SK-N-SH (cell line): ENCODE results near the gene CCR3. TPM values are rescaled to one million over a fixed set of nuclear protein-coding genes. Genes with fewer than 3 reads are reported as not detected.

Experiments
- CTCF ChIA-PET: fragments of 300-600, 350-600 bp; formaldehyde crosslinking; extraction: SDS; loops from one replicate; lab custom pipeline; 2021; lab: Yijun Ruan, JAX
- POLR2A ChIA-PET: fragments of 350-600 bp; sonication (Branson Sonifier 250); formaldehyde crosslinking; extraction: SDS; loops from one replicate; lab custom pipeline; 2020; ENCODE audit warnings: antibody characterized with exemption, inconsistent platforms; lab: Yijun Ruan, JAX
- DNase-seq: peaks from one replicate; pipeline ENCODE4 v3.0.0; 2012
- H2AFZ ChIP-seq: fragments of 200-600 bp; sonication (generic); 2 replicates; pipeline ENCODE4 v1.8.1; 2016; ENCODE audit warnings: antibody characterized with exemption, mild to moderate bottlenecking, low read depth
- H3F3A ChIP-seq: fragments of 200-600 bp; sonication (generic); replicated peaks from 2 replicates; pipeline ENCODE3; 2016; ENCODE audit warnings: antibody characterized with exemption, mild to moderate bottlenecking; ENCODE audit not compliant: insufficient read depth
- H3K27ac ChIP-seq, 2 experiments: fragments of 200-500 bp in 1 of 2; fragments of 200-600 bp in 1 of 2; sonication (Bioruptor generic) in 1 of 2; sonication (generic), shearing (Covaris generic) in 1 of 2; 2 replicates each; pipeline versions ENCODE4 v1.5.1 to v1.6.1; 2014 to 2016; ENCODE audit warnings: low read depth in 2 of 2, inconsistent platforms in 1 of 2, low read length in 1 of 2, mild to moderate bottlenecking in 1 of 2, mixed read lengths in 1 of 2
- H3K27me3 ChIP-seq: fragments of 200-600 bp; sonication (generic), shearing (Covaris generic); 2 replicates; pipeline ENCODE4 v1.6.1; 2016; ENCODE audit warnings: mixed run types; ENCODE audit not compliant: insufficient read depth
- H3K36me3 ChIP-seq, 2 experiments: fragments of 200-500 bp in 1 of 2; fragments of 200-600 bp in 1 of 2; sonication (Bioruptor generic) in 1 of 2; sonication (generic) in 1 of 2; replicated peaks in 1 of 2; 2 replicates each; pipeline versions ENCODE3 to v1.5.1; 2014 to 2016; ENCODE audit warnings: low read length in 1 of 2, mild to moderate bottlenecking in 1 of 2; ENCODE audit not compliant: insufficient read depth in 2 of 2, control insufficient read depth in 1 of 2
- H3K4me1 ChIP-seq, 2 experiments: fragments of 200-500 bp in 1 of 2; fragments of 200-600 bp in 1 of 2; sonication (Bioruptor generic) in 1 of 2; sonication (generic), shearing (Covaris generic) in 1 of 2; 2 replicates each; pipeline versions ENCODE4 v1.5.1 to v1.6.1; 2014 to 2016; ENCODE audit warnings: low read depth in 1 of 2, low read length in 1 of 2, mixed run types in 1 of 2; ENCODE audit not compliant: insufficient read depth in 2 of 2, control insufficient read depth in 1 of 2
- H3K4me2 ChIP-seq: fragments of 200-600 bp; sonication (generic), shearing (Covaris generic); 2 replicates; pipeline ENCODE4 v1.6.1; 2017; ENCODE audit warnings: mixed run types
- H3K4me3 ChIP-seq, 2 experiments: fragments of 200-500 bp in 1 of 2; fragments of 200-600 bp in 1 of 2; sonication (Bioruptor generic) in 1 of 2; sonication (generic), shearing (Covaris generic) in 1 of 2; 2 replicates each; pipeline versions ENCODE4 v1.5.1 to v1.8.1; 2014 to 2016; ENCODE audit warnings: low read depth in 2 of 2, inconsistent platforms in 1 of 2, low read length in 1 of 2, mild to moderate bottlenecking in 1 of 2, mixed read lengths in 1 of 2, moderate library complexity in 1 of 2
- H3K79me2 ChIP-seq: fragments of 200-600 bp; sonication (generic); 2 replicates; pipeline ENCODE4 v1.8.1; 2017; ENCODE audit warnings: mild to moderate bottlenecking; ENCODE audit not compliant: insufficient read depth
- H3K9ac ChIP-seq: fragments of 200-600 bp; sonication (generic); 2 replicates; pipeline ENCODE4 v1.6.1; 2017; ENCODE audit warnings: mixed run types
- H3K9me2 ChIP-seq: fragments of 200-600 bp; sonication (generic); 2 replicates; pipeline ENCODE4 v1.6.1; 2017; ENCODE audit warnings: mixed run types
- H3K9me3 ChIP-seq: fragments of 200-600 bp; sonication (generic); 2 replicates; pipeline ENCODE4 v1.6.1; 2017; ENCODE audit warnings: mixed run types, mild to moderate bottlenecking, moderate library complexity
- H4K20me1 ChIP-seq: fragments of 200-600 bp; sonication (generic); 2 replicates; pipeline ENCODE4 v1.6.1; 2017; ENCODE audit warnings: mild to moderate bottlenecking, mixed run types; ENCODE audit not compliant: insufficient read depth
- CTCF ChIP-seq: fragments of 200-600 bp; sonication (generic); IDR thresholded peaks from 2 replicates; pipeline ENCODE4 v1.6.1; 2017; ENCODE audit warnings: antibody characterized with exemption, mild to moderate bottlenecking, moderate library complexity
- FOSL2 ChIP-seq: IDR thresholded peaks from 2 replicates; pipeline ENCODE4 v1.4.0; 2012; ENCODE audit warnings: low read depth, mild to moderate bottlenecking, moderate library complexity, borderline replicate concordance
- FOXM1 ChIP-seq: IDR thresholded peaks from 2 replicates; pipeline ENCODE4 v1.4.0; 2012; ENCODE audit warnings: low read depth, mild to moderate bottlenecking
- RAD21 ChIP-seq: IDR thresholded peaks from 2 replicates; pipeline ENCODE4 v1.6.1; 2012; ENCODE audit warnings: mild to moderate bottlenecking, low read length
- REST ChIP-seq: IDR thresholded peaks from 2 replicates; pipeline ENCODE4 v1.6.1; 2012; ENCODE audit warnings: mild to moderate bottlenecking, low read depth, low read length, moderate library complexity
- SMC3 ChIP-seq: IDR thresholded peaks from 2 replicates; pipeline ENCODE4 v1.6.1; 2012; ENCODE audit warnings: low read depth, low read length, improper control_type of control experiment
- TEAD4 ChIP-seq: IDR thresholded peaks from 2 replicates; pipeline ENCODE4 v1.4.0; 2012; ENCODE audit warnings: mild to moderate bottlenecking, borderline replicate concordance; ENCODE audit not compliant: insufficient read depth
- WGBS: methylation state at CpG from one replicate; pipeline ENCODE4 v1.1.6; 2017; ENCODE audit warnings: low lambda C conversion rate; 5-methylcytosine and 5-hydroxymethylcytosine counted together
- polyA plus RNA-seq, 3 experiments: library from polyadenylated mRNA; depleted of rRNA; stranded (reverse); fragments of >200 nt; gene quantifications; 2 replicates each; pipeline ENCODE4 v1.2.3, GENCODE V29; 2012

The CCR3 gene
- polyA plus RNA-seq, 1 of the 3 experiments (the other 2 are of a cell fraction), result not detected

- H3K4me1 ChIP-seq, result no peaks in the 10 kb centered on the region
- ChIA-PET CTCF (interaction anchor here (0.6 to 1.5 kb wide), 8 partner anchors 9 to 282 kb away, joined by 3 to 10 read pairs (median 4); no protein-coding TSS in a partner anchor), POLR2A (no interaction called here)
- no peak overlapping the region for H3K4me3 ChIP-seq
- peak; percentile 27 for DNase-seq
- H3K9me2 ChIP-seq, result no peaks in the 10 kb centered on the region
- no peaks in the 10 kb centered on the region for H3F3A ChIP-seq
- H3K4me2 ChIP-seq, result no peak overlapping the region
- H3K9me3 ChIP-seq, result no peaks in the 10 kb centered on the region
- WGBS, result under 1% methylated on average over 9 of the region's 9 CpGs
- peaks cover 11% of the 10 kb centered on the region; the same call in 1 of the 2 replicates for H3K27me3 ChIP-seq
- no peaks in the 10 kb centered on the region for H3K36me3 ChIP-seq
- TF ChIP-seq SMC3, result peak; percentile 22; the same call in 1 of the 2 replicates
- peak; percentile 38 for TF ChIP-seq CTCF
- no peak for TF ChIP-seq REST
- peak; percentile 34 for TF ChIP-seq RAD21
- no peak for TF ChIP-seq FOSL2
- TF ChIP-seq FOXM1, result no peak
- H4K20me1 ChIP-seq, result no peaks in the 10 kb centered on the region
- no peak overlapping the region for H3K27ac ChIP-seq
- H2AFZ ChIP-seq, result no peak overlapping the region
- H3K9ac ChIP-seq, result no peak overlapping the region
- H3K79me2 ChIP-seq, result no peaks in the 10 kb centered on the region
These were observed 34.3 kb downstream of the CCR3 start for GRCh38 chr3:46276497-46277099.

- Histone ChIP-seq H3K9ac (no peak overlapping the region), H3K4me2 (no peak overlapping the region), H3K27me3 (peaks cover 6% of the 10 kb centered on the region; the same call in 1 of the 2 replicates), H3K4me3 (no peak overlapping the region), H4K20me1 (no peaks in the 10 kb centered on the region), H3K9me3 (no peaks in the 10 kb centered on the region), H3F3A (no peaks in the 10 kb centered on the region)
- DNase-seq, result no peak
- WGBS, result 5% methylated on average over 2 of the region's 2 CpGs
- POLR2A ChIA-PET, result no interaction called here
- TF ChIP-seq TEAD4 (no peak), FOSL2 (no peak)
- TF ChIP-seq, all 33 proteins: peak for 0
- H3K27ac ChIP-seq, result no peak overlapping the region
- no peaks in the 10 kb centered on the region for H3K36me3 ChIP-seq
- no peaks in the 10 kb centered on the region for H3K9me2 ChIP-seq
- CTCF ChIA-PET, result no interaction called here
- H3K4me1 ChIP-seq, result no peaks in the 10 kb centered on the region
- H2AFZ ChIP-seq, result no peak overlapping the region
- no peaks in the 10 kb centered on the region for H3K79me2 ChIP-seq
These were observed 35.2 kb downstream of the CCR3 start for GRCh38 chr3:46277476-46277875.
